ENCODE data around the gene CDC20B. TPM values are rescaled to one million over a fixed set of nuclear protein-coding genes. Genes with fewer than 3 reads are reported as not detected.
"Not testable (repeated sequence)": the region's sequence is repeated elsewhere in the genome, so short reads cannot be mapped to it uniquely, and the experiment has no call there.

The CDC20B gene
- total RNA-seq, 1 donor from 2014 or later = not detected

- DNase-seq (ENCODE audit: low read depth) = no peak
- TF ChIP-seq CTCF (IDR thresholded peaks at IDR 0.05; ENCODE audit: insufficient read depth, low read length, severe bottlenecking) = no peak
- Histone ChIP-seq H3K4me3 (ENCODE audit: low read depth, low read length) (no peak overlapping the region), H3K36me3 (ENCODE audit: control insufficient read depth, insufficient read depth, low read length) (no peaks in the 10 kb centered on the region), H3K27me3 (ENCODE audit: control insufficient read depth, insufficient read depth, low read length) (no peaks in the 10 kb centered on the region)
- no peak for FAIRE-seq
Measured at GRCh38 chr5:55123365-55123764, 49.6 kb downstream of the CDC20B start.

- no peak overlapping the region for H3K4me3 ChIP-seq (ENCODE audit: low read depth, low read length)
- DNase-seq (ENCODE audit: low read depth) (no peak), FAIRE-seq (peak; percentile 13)
- H3K27me3 ChIP-seq (ENCODE audit: control insufficient read depth, insufficient read depth, low read length) = no peaks in the 10 kb centered on the region
- TF ChIP-seq CTCF (IDR thresholded peaks at IDR 0.05; ENCODE audit: insufficient read depth, low read length, severe bottlenecking) = no peak
- H3K36me3 ChIP-seq (ENCODE audit: control insufficient read depth, insufficient read depth, low read length) = no peaks in the 10 kb centered on the region
Measured at GRCh38 chr5:55114061-55114460, 58.9 kb downstream of the CDC20B start.

- TF ChIP-seq CTCF (IDR thresholded peaks at IDR 0.05; ENCODE audit: insufficient read depth, low read length, severe bottlenecking) = no peak
- Histone ChIP-seq H3K27me3 (ENCODE audit: control insufficient read depth, insufficient read depth, low read length) (no peaks in the 10 kb centered on the region), H3K4me3 (ENCODE audit: low read depth, low read length) (no peak overlapping the region), H3K36me3 (ENCODE audit: control insufficient read depth, insufficient read depth, low read length) (no peaks in the 10 kb centered on the region)
- DNase-seq (ENCODE audit: low read depth) (no peak), FAIRE-seq (peak; percentile 40)
Measured at GRCh38 chr5:55113327-55113726, 59.6 kb downstream of the CDC20B start.

- no peak for DNase-seq (ENCODE audit: low read depth)
- Histone ChIP-seq H3K36me3 (ENCODE audit: control insufficient read depth, insufficient read depth, low read length) (no peaks in the 10 kb centered on the region), H3K27me3 (ENCODE audit: control insufficient read depth, insufficient read depth, low read length) (no peaks in the 10 kb centered on the region), H3K4me3 (ENCODE audit: low read depth, low read length) (no peak overlapping the region)
- TF ChIP-seq CTCF (IDR thresholded peaks at IDR 0.05; ENCODE audit: insufficient read depth, low read length, severe bottlenecking) = no peak
- no peak for FAIRE-seq
Measured at GRCh38 chr5:55110217-55110616, 62.8 kb downstream of the CDC20B start.

- FAIRE-seq = no peak
- Histone ChIP-seq H3K27me3 (ENCODE audit: control insufficient read depth, insufficient read depth, low read length) (no peaks in the 10 kb centered on the region), H3K36me3 (ENCODE audit: control insufficient read depth, insufficient read depth, low read length) (no peaks in the 10 kb centered on the region), H3K4me3 (ENCODE audit: low read depth, low read length) (no peak overlapping the region)
- no peak for DNase-seq (ENCODE audit: low read depth)
- TF ChIP-seq CTCF (IDR thresholded peaks at IDR 0.05; ENCODE audit: insufficient read depth, low read length, severe bottlenecking) = no peak
Measured at GRCh38 chr5:55108661-55109060, 64.3 kb downstream of the CDC20B start.

GRCh38 chr5:55105976-55106375, 67.0 kb downstream of the CDC20B start:
- not testable (repeated sequence) for H3K36me3 ChIP-seq (ENCODE audit: control insufficient read depth, insufficient read depth, low read length); FAIRE-seq

More at GRCh38 chr5:55105976-55106375, 67.0 kb downstream of the CDC20B start:
- not testable (repeated sequence) for H3K4me3 ChIP-seq (ENCODE audit: low read depth, low read length); DNase-seq (ENCODE audit: low read depth); H3K27me3 ChIP-seq (ENCODE audit: control insufficient read depth, insufficient read depth, low read length)
